Measurements from ENCODE around the gene PDGFB. TPM values are rescaled to one million over a fixed set of nuclear protein-coding genes. Genes with fewer than 3 reads are reported as not detected.

Gene PDGFB
- total and polyA plus RNA-seq, 4 donors, result 5.9 to 18.3 (median 13.9) TPM

DNA sequence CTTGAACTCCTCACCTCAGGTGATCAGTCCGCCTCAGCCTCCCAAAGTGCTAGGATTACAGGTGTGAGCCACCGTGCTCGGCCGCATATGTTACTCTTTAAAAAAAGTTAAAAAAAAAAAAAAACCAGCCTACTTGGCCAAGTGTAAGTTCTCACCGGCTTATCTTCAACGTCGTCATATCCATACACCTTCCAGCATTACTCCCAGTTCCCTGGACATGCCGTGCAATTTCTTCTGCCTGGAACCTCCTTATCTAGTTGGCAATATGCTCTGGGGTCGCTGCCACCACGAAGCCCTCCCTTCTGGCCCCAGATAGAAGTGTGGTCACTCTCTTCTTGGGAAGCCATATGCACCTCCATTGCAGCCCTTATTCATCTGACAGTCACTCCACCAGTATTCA is 56.0 kb downstream of the PDGFB start:
- Histone ChIP-seq H3K4me3 (ENCODE audit: low read depth, low read length) (no peak overlapping the region), H3K4me1 (ENCODE audit: control insufficient read depth, insufficient read depth, low read length) (peaks cover 17% of the 10 kb centered on the region), H3K36me3 (ENCODE audit: control insufficient read depth, insufficient read depth, low read length) (no peaks in the 10 kb centered on the region), H3K9me3 (ENCODE audit: control insufficient read depth, insufficient read depth, low read length) (no peaks in the 10 kb centered on the region), H3K27ac (ENCODE audit: low read depth, low read length) (no peak overlapping the region), H3K27me3 (ENCODE audit: control insufficient read depth, insufficient read depth, low read length) (no peaks in the 10 kb centered on the region)
- WGBS (ENCODE audit: insufficient coverage), result 91% methylated on average over 7 of the region's 10 CpGs
- no peak for DNase-seq (ENCODE audit: low read depth in 4 of 6, low spot score in 6 of 6)

DNA sequence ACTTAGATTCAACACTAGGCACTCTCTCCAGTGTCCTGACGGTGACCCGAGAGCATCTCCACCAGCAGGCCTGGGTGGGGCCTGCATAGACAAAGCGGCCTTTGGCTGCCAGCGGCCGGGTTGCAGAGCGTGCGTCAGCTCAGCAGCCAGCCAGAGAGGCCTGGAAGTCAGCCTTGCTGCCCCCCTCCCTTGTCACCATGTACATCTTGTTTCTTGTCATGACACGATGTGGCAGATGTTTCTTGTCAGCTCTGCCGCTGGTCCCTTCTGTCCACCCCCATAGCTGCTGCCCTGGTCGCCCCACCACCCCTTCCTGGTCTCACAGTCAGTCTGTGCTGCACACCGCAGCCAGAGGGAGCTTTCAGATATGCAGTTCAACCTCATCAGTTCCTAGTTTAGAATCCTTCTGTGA is 59.2 kb downstream of the PDGFB start:
- peak overlapping the region; percentile 50 for H3K27ac ChIP-seq (ENCODE audit: low read depth, low read length)
- no peaks in the 10 kb centered on the region for H3K27me3 ChIP-seq (ENCODE audit: control insufficient read depth, insufficient read depth, low read length)

DNA sequence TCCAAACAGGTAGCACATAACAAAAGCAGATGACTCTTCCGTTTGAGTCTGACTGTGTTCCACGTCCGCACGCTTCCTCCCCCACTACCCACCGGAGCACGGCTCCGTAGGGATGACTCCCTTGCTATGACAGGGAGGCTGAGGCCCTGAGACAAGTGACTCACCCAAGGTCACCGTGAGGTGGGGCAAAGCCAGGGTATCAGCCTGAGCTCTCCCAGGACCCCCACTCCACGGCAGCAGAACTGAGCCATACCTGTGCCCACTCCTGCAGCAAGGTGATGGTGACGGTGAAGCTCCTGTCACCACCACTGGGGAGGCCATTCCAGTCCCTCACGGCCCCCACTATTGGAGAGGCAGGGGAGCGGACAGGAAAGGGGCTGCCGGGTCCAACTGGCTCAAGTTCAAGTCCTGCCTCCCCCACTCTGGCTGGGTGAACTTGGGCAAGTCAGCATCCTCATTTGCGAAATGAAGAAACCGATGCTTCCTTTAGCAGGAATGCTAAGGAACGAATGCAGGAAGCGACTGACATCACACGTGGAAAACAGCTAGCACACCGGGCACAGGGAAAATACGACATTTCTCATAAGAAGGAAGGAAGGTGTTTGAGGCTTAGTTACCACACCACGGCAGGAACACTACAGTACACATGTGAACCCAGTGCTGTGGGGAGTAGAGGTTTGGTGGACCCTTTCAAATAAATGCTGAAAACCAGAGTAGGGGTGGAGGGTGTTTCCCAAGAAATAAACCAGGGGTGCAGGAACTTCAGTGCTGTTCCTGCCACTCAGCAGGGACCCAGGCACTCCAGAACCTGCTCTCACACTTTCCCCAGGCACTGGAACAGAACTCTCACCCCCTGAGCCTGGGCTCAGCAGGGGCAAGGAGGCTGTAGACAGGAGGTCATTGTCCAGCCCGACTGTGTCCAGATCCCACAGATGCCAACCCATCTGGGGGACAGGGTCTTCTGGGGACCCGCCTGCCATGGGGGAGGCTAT is 59.9 kb downstream of the PDGFB start:
- Histone ChIP-seq H3K4me1 (ENCODE audit: control insufficient read depth, insufficient read depth, low read length) (peaks cover 20% of the 10 kb centered on the region), H3K27ac (ENCODE audit: low read depth, low read length) (peak overlapping the region; percentile 50), H3K9me3 (ENCODE audit: control insufficient read depth, insufficient read depth, low read length) (no peaks in the 10 kb centered on the region), H3K4me3 (ENCODE audit: low read depth, low read length) (no peak overlapping the region), H3K36me3 (ENCODE audit: control insufficient read depth, insufficient read depth, low read length) (no peaks in the 10 kb centered on the region), H3K27me3 (ENCODE audit: control insufficient read depth, insufficient read depth, low read length) (no peaks in the 10 kb centered on the region)
- 74% methylated on average over 23 of the region's 23 CpGs for WGBS (ENCODE audit: insufficient coverage)
- DNase-seq (ENCODE audit: low read depth in 4 of 6, low spot score in 6 of 6), result no peak

More for the DNA sequence above, 59.2 kb downstream of the PDGFB start:
- WGBS (ENCODE audit: insufficient coverage), result 34% methylated on average over 11 of the region's 11 CpGs
- Histone ChIP-seq H3K9me3 (ENCODE audit: control insufficient read depth, insufficient read depth, low read length) (no peaks in the 10 kb centered on the region), H3K4me1 (ENCODE audit: control insufficient read depth, insufficient read depth, low read length) (peaks cover 17% of the 10 kb centered on the region), H3K36me3 (ENCODE audit: control insufficient read depth, insufficient read depth, low read length) (no peaks in the 10 kb centered on the region), H3K4me3 (ENCODE audit: low read depth, low read length) (no peak overlapping the region)
- peak in 1 of 6 donors; percentile 57 for DNase-seq (ENCODE audit: low read depth in 4 of 6, low spot score in 6 of 6)

DNA sequence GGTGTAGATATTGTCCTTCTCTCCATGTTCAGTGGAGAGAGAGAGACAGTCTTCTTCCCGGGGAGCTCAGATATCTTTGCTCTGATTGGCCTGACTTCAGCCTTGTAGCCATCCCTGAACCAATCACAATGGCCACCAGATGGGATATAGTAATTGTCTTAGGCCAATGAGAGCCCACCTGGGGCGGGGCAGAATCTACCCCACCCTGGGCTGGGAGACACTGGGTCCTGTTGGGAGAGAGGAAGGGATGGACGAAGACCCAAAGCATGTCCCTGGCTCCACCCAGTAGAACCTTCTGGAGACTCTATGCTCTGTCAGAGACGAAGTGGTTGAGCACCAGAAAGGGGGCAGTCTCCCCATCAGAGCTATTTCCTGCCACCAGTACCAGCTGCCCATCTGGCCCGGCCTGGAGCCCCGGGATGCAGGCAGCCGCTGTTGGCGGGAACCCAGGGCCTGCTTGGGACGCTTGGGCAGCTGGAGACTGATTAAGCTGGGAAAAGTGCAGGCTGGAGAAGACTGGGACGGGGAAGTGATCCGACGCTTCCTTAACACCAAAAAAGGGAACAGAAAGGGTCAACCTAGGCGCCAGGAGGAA is 60.7 kb downstream of the PDGFB start:
- Histone ChIP-seq H3K4me3 (ENCODE audit: low read depth, low read length) (no peak overlapping the region), H3K27ac (ENCODE audit: low read depth, low read length) (no peak overlapping the region), H3K27me3 (ENCODE audit: control insufficient read depth, insufficient read depth, low read length) (no peaks in the 10 kb centered on the region), H3K4me1 (ENCODE audit: control insufficient read depth, insufficient read depth, low read length) (peaks cover 20% of the 10 kb centered on the region), H3K36me3 (ENCODE audit: control insufficient read depth, insufficient read depth, low read length) (no peaks in the 10 kb centered on the region), H3K9me3 (ENCODE audit: control insufficient read depth, insufficient read depth, low read length) (no peaks in the 10 kb centered on the region)
- DNase-seq (ENCODE audit: low read depth in 4 of 6, low spot score in 6 of 6), result no peak
- WGBS (ENCODE audit: insufficient coverage), result 76% methylated on average over 12 of the region's 13 CpGs

DNA sequence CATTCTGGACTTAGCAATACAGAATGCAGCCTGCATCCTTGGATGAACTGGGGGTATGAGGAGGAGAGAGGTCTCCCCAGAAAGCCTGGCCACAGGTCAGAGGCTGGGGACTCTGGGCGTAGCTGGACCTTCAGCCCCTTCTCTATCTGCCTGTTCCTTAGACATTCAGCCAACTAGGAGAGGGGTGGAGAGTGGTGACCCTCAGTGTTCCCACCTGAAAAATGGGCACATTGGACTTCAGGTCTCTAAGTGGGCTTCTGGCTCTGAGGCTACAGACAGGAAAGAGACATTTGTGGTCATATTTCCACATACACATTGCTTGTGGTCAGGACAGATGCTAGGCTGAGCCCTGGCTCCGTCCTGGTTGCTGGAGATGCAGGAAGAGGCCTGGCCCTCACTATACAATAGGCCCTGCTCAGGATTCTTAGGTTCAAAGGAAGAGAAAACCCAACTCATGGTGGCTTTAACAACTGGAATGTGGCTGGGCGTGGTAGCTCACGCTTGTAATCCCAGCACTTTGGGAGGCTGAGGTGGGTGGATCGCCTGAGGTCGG is 62.2 kb downstream of the PDGFB start:
- Histone ChIP-seq H3K9me3 (ENCODE audit: control insufficient read depth, insufficient read depth, low read length) (no peaks in the 10 kb centered on the region), H3K4me3 (ENCODE audit: low read depth, low read length) (no peak overlapping the region), H3K27me3 (ENCODE audit: control insufficient read depth, insufficient read depth, low read length) (no peaks in the 10 kb centered on the region), H3K36me3 (ENCODE audit: control insufficient read depth, insufficient read depth, low read length) (no peaks in the 10 kb centered on the region), H3K4me1 (ENCODE audit: control insufficient read depth, insufficient read depth, low read length) (peaks cover 20% of the 10 kb centered on the region), H3K27ac (ENCODE audit: low read depth, low read length) (no peak overlapping the region)
- DNase-seq (ENCODE audit: low read depth in 4 of 6, low spot score in 6 of 6), result no peak
- 100% methylated on average over 2 of the region's 6 CpGs for WGBS (ENCODE audit: insufficient coverage)

DNA sequence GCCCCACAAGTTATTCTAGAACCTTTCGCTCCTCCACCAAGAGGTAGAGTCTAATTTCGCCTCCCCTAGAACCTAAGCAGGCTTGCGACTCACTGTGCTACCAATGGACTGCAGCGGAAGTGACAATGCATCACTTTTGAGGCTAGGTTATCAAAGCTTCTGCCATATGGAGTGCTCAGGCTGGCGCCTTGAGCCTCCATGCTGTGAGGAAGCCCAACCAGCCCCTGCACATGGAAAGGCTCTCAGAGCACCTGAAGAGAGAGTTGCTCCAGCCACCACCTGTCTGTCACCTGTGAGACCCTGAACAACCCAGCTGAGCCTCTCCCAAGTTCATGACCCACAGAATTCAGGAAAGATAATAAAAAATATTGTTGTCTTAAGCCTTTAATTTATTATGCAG is 63.0 kb downstream of the PDGFB start:
- H3K4me3 ChIP-seq (ENCODE audit: low read depth, low read length), result no peak overlapping the region
- H3K27ac ChIP-seq (ENCODE audit: low read depth, low read length), result no peak overlapping the region
- no peaks in the 10 kb centered on the region for H3K9me3 ChIP-seq (ENCODE audit: control insufficient read depth, insufficient read depth, low read length)
- H3K27me3 ChIP-seq (ENCODE audit: control insufficient read depth, insufficient read depth, low read length), result no peaks in the 10 kb centered on the region
- no peak for DNase-seq (ENCODE audit: low read depth in 4 of 6, low spot score in 6 of 6)
- H3K4me1 ChIP-seq (ENCODE audit: control insufficient read depth, insufficient read depth, low read length), result peaks cover 24% of the 10 kb centered on the region
- 95% methylated on average over 5 of the region's 5 CpGs for WGBS (ENCODE audit: insufficient coverage)
- H3K36me3 ChIP-seq (ENCODE audit: control insufficient read depth, insufficient read depth, low read length), result no peaks in the 10 kb centered on the region

DNA sequence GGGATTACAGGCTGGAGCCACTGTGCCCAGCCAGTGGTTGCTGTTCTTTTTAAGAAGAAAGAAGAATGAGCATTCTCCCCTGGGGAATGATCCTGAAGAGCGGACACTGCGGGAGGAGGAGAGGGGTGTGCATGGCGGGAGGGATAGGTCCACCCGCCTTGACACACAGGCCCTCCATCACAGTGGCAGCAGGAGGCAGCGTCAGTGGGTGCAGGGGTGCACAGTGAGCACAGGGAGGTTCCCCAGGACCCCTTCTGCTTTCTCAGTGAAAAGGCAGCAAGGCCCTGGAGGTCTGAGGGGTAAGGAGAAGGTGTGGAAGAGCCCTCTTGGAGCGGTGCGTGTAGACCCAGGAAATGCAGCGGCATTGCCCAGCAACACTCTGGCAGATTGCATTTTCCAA is 63.4 kb downstream of the PDGFB start:
- no peak overlapping the region for H3K27ac ChIP-seq (ENCODE audit: low read depth, low read length)
- peaks cover 26% of the 10 kb centered on the region for H3K4me1 ChIP-seq (ENCODE audit: control insufficient read depth, insufficient read depth, low read length)
- no peak overlapping the region for H3K4me3 ChIP-seq (ENCODE audit: low read depth, low read length)
- no peaks in the 10 kb centered on the region for H3K36me3 ChIP-seq (ENCODE audit: control insufficient read depth, insufficient read depth, low read length)
- no peaks in the 10 kb centered on the region for H3K9me3 ChIP-seq (ENCODE audit: control insufficient read depth, insufficient read depth, low read length)
- WGBS (ENCODE audit: insufficient coverage), result 97% methylated on average over 5 of the region's 8 CpGs
- no peak for DNase-seq (ENCODE audit: low read depth in 4 of 6, low spot score in 6 of 6)
- H3K27me3 ChIP-seq (ENCODE audit: control insufficient read depth, insufficient read depth, low read length), result no peaks in the 10 kb centered on the region

DNA sequence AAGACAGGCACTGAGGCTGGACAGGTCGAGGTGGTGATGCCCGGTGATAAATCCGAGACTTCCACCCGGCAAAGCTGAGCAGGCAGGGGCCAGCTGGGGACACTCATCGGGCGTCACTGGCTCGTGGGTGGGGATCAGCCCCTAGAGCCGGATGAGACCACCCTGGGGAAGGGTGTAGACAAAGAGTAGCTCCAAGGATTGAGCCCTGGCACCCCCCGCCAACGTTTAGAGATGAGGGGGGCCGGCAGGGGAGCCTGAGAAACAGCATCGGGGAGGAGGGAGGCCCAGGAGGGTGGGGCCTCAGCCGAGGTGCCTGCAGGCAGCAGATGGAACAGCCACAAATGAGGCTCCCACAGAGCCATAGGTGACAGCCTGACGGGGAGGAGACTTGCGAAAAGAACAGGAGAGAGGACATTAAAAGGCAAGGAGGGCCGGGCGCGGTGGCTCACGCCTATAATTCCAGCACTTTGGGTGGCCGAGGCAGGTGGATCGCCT is 64.9 kb downstream of the PDGFB start:
- Histone ChIP-seq H3K36me3 (ENCODE audit: control insufficient read depth, insufficient read depth, low read length) (no peaks in the 10 kb centered on the region), H3K27ac (ENCODE audit: low read depth, low read length) (no peak overlapping the region), H3K4me3 (ENCODE audit: low read depth, low read length) (no peak overlapping the region), H3K4me1 (ENCODE audit: control insufficient read depth, insufficient read depth, low read length) (peaks cover 33% of the 10 kb centered on the region), H3K27me3 (ENCODE audit: control insufficient read depth, insufficient read depth, low read length) (no peaks in the 10 kb centered on the region), H3K9me3 (ENCODE audit: control insufficient read depth, insufficient read depth, low read length) (no peaks in the 10 kb centered on the region)
- DNase-seq (ENCODE audit: low read depth in 4 of 6, low spot score in 6 of 6), result no peak
- 42% methylated on average over 15 of the region's 21 CpGs for WGBS (ENCODE audit: insufficient coverage)

DNA sequence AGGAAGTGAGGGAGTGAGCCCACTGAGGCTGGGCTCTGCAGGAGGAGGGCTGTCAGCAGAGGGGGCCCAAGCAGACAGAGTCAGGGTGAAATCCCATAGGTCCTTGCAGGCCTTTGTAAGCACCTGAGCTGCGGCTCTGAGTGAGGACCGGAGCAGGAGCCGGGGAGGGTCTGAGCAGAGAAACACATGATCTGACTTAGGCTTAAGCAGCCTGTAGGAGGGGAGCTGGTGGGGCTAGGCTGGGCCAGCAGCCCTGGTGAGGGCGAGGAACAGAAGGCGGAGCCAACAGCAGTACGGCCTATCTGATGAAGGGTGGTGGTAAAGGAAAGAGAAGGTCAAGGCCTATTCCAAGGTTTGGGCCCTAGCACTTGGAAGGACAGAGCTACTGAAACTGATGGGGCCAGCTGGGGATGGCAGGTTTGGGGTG is 65.4 kb downstream of the PDGFB start:
- Histone ChIP-seq H3K9me3 (ENCODE audit: control insufficient read depth, insufficient read depth, low read length) (no peaks in the 10 kb centered on the region), H3K36me3 (ENCODE audit: control insufficient read depth, insufficient read depth, low read length) (no peaks in the 10 kb centered on the region), H3K4me3 (ENCODE audit: low read depth, low read length) (no peak overlapping the region), H3K27ac (ENCODE audit: low read depth, low read length) (no peak overlapping the region), H3K4me1 (ENCODE audit: control insufficient read depth, insufficient read depth, low read length) (peaks cover 33% of the 10 kb centered on the region), H3K27me3 (ENCODE audit: control insufficient read depth, insufficient read depth, low read length) (no peaks in the 10 kb centered on the region)
- 64% methylated on average over 6 of the region's 6 CpGs for WGBS (ENCODE audit: insufficient coverage)
- no peak for DNase-seq (ENCODE audit: low read depth in 4 of 6, low spot score in 6 of 6)

Measured in spinal cord (tissue), 10 donors.